ENCODE results near the gene ARHGAP44. TPM values are rescaled to one million over a fixed set of nuclear protein-coding genes. Genes with fewer than 3 reads are reported as not detected.
"Not testable (repeated sequence)": the region's sequence is repeated elsewhere in the genome, so short reads cannot be mapped to it uniquely, and the experiment has no call there.

Gene ARHGAP44
- total RNA-seq, 2 donors from 2014 or later, result 46.3 to 51.5 TPM

DNA sequence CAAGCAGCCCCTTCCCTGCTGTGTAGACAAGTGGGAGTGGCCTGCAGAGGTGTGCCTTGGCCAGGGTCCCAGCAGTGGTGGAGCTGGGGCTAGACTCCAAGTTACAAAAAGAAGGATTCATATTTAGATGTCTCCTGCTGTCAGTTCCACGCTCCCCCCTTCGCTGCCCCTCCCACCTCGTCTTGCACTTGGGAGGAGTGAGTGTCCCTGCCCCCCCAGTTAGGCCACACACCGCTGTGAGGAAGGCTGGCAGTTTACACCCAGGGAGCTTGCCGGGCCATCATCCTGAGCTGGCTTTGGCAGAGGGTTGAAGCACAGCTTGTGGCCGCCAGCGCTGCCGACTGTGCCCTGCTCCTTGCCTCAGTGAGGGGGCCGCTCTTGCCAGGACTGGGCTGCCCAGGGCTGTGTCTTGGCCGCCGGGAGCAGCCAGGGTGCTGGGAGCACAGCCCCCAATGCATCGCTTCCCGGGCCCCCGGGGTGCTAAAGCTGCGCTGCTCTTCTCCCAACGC lies 184.3 kb downstream of the ARHGAP44 start:
- intact Hi-C loops (cut with DNase I), result no loop called here
- TF ChIP-seq, protein P1, sequence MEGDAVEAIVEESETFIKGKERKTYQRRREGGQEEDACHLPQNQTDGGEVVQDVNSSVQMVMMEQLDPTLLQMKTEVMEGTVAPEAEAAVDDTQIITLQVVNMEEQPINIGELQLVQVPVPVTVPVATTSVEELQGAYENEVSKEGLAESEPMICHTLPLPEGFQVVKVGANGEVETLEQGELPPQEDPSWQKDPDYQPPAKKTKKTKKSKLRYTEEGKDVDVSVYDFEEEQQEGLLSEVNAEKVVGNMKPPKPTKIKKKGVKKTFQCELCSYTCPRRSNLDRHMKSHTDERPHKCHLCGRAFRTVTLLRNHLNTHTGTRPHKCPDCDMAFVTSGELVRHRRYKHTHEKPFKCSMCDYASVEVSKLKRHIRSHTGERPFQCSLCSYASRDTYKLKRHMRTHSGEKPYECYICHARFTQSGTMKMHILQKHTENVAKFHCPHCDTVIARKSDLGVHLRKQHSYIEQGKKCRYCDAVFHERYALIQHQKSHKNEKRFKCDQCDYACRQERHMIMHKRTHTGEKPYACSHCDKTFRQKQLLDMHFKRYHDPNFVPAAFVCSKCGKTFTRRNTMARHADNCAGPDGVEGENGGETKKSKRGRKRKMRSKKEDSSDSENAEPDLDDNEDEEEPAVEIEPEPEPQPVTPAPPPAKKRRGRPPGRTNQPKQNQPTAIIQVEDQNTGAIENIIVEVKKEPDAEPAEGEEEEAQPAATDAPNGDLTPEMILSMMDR (IDR thresholded peaks at IDR 0.05), result no peak
- Histone ChIP-seq H3K9me3 (no peaks in the 10 kb centered on the region), H3K9ac (ENCODE audit: low read depth in 2 of 2, low read length in 2 of 2) (no peak overlapping the region), H3K4me3 (no peak overlapping the region), H3K27me3 (no peaks in the 10 kb centered on the region), H3K27ac (no peak overlapping the region), H3K4me1 (no peaks in the 10 kb centered on the region), H3K36me3 (no peaks in the 10 kb centered on the region)
- no peak for DNase-seq

GRCh38 chr17:12974005-12974531 lies 184.8 kb downstream of the ARHGAP44 start:
- no peaks in the 10 kb centered on the region for H3K9me3 ChIP-seq
- TF ChIP-seq, protein P1 (IDR thresholded peaks at IDR 0.05), result no peak
- no peak overlapping the region for H3K27ac ChIP-seq
- intact Hi-C loops (cut with DNase I), result no loop called here
- DNase-seq, result no peak
- no peak overlapping the region for H3K4me3 ChIP-seq
- no peaks in the 10 kb centered on the region for H3K27me3 ChIP-seq
- no peak overlapping the region for H3K9ac ChIP-seq (ENCODE audit: low read depth in 2 of 2, low read length in 2 of 2)
- H3K36me3 ChIP-seq, result no peaks in the 10 kb centered on the region
- H3K4me1 ChIP-seq, result no peaks in the 10 kb centered on the region

DNA sequence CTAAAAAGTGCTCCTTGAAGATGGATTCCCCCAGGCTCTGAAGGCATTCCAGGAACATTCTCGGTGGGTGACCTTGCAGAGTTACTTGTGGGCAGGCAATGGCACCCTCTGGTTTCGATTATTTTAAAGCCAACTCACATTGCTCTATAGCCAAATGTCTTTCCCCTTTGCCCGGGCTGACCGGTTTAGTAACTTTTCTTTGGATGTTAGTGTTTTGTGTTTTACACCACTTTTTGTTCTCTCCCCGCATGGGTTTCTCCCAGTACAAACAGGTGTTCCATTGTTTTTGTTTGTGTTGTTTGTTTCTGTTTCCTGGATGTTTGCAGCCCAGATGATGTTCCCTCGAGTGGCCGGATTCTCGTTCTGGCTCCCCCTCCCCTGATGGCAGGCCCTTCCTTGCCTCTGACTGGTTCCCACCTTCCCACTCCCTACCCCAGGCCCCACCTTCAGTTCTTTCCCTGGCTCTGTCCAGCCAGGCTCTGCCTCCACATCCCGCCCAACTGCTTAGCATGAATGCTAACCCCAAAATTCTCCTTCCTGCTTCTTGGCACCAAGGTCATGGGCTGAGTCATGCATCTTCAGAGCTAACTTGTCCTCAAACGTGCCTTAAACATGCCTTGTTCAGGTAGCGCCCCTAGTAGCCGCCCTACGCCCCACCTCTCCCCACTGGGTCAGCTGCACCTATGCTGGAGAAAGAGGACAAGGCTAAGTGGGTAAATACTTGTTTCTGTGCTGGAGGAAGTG lies 187.9 kb downstream of the ARHGAP44 start:
- TF ChIP-seq, protein P1 (IDR thresholded peaks at IDR 0.05), result no peak
- Histone ChIP-seq H3K27ac (no peak overlapping the region), H3K9ac (ENCODE audit: low read depth in 2 of 2, low read length in 2 of 2) (no peak overlapping the region), H3K36me3 (no peaks in the 10 kb centered on the region), H3K4me1 (no peaks in the 10 kb centered on the region), H3K4me3 (no peak overlapping the region), H3K27me3 (no peaks in the 10 kb centered on the region), H3K9me3 (no peaks in the 10 kb centered on the region)
- DNase-seq, result no peak
- intact Hi-C loops (cut with DNase I), result no loop called here

DNA sequence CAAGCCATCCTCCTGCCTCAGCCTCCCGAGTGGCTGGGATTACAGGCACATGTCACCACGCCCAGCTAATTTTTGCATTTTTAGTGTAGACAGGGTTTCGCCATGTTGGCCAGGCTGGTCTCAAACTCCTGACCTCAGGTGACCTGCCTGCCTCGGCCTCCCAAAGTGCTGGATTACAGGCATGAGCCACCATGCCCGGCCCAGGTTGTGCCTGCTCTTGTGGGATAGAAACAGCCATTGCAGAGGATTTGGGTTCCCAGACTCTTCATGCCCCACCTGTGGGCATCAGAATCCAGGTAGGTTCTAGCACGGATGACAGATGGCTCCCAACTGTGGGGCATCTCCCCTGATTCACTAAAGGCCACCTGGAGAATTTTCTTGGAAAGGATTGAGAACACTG lies 189.5 kb downstream of the ARHGAP44 start:
- H3K9ac ChIP-seq (ENCODE audit: low read depth in 2 of 2, low read length in 2 of 2); intact Hi-C loops (cut with DNase I): not testable (repeated sequence)

DNA sequence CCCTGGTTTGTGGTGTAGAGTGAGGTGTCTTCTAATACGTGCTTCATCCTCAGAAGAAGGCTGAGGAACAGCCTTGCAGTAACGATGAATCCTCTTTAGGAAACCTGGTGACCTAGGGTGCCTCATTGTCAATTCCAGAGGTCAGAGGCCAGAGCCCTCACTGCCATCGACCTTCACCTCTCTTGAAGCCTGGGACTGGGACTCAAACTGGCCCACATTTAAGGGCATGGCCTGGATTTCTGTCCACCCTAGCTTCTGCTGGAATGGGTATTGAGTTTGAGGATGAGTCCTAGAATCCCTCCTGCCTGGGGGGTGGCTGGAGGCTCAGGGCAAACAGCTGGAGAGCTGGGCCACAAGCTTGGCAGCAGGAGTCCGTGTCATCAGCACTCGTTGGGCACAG lies 189.9 kb downstream of the ARHGAP44 start:
- no peaks in the 10 kb centered on the region for H3K27me3 ChIP-seq
- no peak for DNase-seq
- H3K4me1 ChIP-seq, result no peaks in the 10 kb centered on the region
- H3K9me3 ChIP-seq, result no peaks in the 10 kb centered on the region
- no peaks in the 10 kb centered on the region for H3K36me3 ChIP-seq
- no peak overlapping the region for H3K4me3 ChIP-seq
- intact Hi-C loops (cut with DNase I), result no loop called here
- H3K9ac ChIP-seq (ENCODE audit: low read depth in 2 of 2, low read length in 2 of 2), result no peak overlapping the region
- TF ChIP-seq, protein P1 (IDR thresholded peaks at IDR 0.05), result no peak
- no peak overlapping the region for H3K27ac ChIP-seq

More for the DNA sequence above, 189.5 kb downstream of the ARHGAP44 start:
- H3K27ac ChIP-seq, H3K36me3 ChIP-seq, H3K9me3 ChIP-seq, H3K4me1 ChIP-seq, H3K27me3 ChIP-seq, DNase-seq, H3K4me3 ChIP-seq: not testable (repeated sequence)
